ENCODE data around the gene ABCA4.

ABCA4 gene

GRCh38 chr1:94025383-94026340 lies 95.3 kb downstream of the ABCA4 start:
- FAIRE-seq, result peak; percentile 95

- no peak for FAIRE-seq
Measured at GRCh38 chr1:94024104-94024792, 96.7 kb downstream of the ABCA4 start.

GRCh38 chr1:94022471-94023189 lies 98.3 kb downstream of the ABCA4 start:
- no peak for FAIRE-seq

- no peak for FAIRE-seq
Measured at GRCh38 chr1:94020764-94021579, 100.0 kb downstream of the ABCA4 start.

GRCh38 chr1:94019327-94019726 lies 101.6 kb downstream of the ABCA4 start:
- FAIRE-seq, result no peak

GRCh38 chr1:94017155-94017829 lies 103.7 kb downstream of the ABCA4 start:
- no peak for FAIRE-seq

- no peak for FAIRE-seq
Measured at GRCh38 chr1:94015489-94015817, 105.5 kb downstream of the ABCA4 start.

GRCh38 chr1:94014635-94015488 lies 106.1 kb downstream of the ABCA4 start:
- no peak for FAIRE-seq

- no peak for FAIRE-seq
Measured at GRCh38 chr1:94014087-94014486, 106.9 kb downstream of the ABCA4 start.

GRCh38 chr1:94013367-94013878 lies 107.5 kb downstream of the ABCA4 start:
- FAIRE-seq, result no peak

- FAIRE-seq, result no peak
Measured at GRCh38 chr1:94012708-94013366, 108.1 kb downstream of the ABCA4 start.

GRCh38 chr1:94011709-94012595 lies 109.0 kb downstream of the ABCA4 start:
- FAIRE-seq, result no peak

- FAIRE-seq, result no peak
Measured at GRCh38 chr1:94011129-94011528, 109.8 kb downstream of the ABCA4 start.

- FAIRE-seq, result no peak
Measured at GRCh38 chr1:94009304-94009703, 111.6 kb downstream of the ABCA4 start.

GRCh38 chr1:94006604-94007003 lies 114.3 kb downstream of the ABCA4 start:
- FAIRE-seq, result no peak

- FAIRE-seq, result no peak
Measured at GRCh38 chr1:94004924-94005323, 116.0 kb downstream of the ABCA4 start.

GRCh38 chr1:94002046-94002787 lies 118.7 kb downstream of the ABCA4 start:
- no peak for FAIRE-seq

- no peak for FAIRE-seq
Measured at GRCh38 chr1:94001397-94002045, 119.4 kb downstream of the ABCA4 start.

Data from G401.6 (cell line).